B cell (primary cell): Measurements from ENCODE around the gene CCL22.

Experiments used
- EZH2 ChIP-seq: IDR thresholded peaks from 2 replicates; pipeline ENCODE4 v1.6.1; 2012; ENCODE audit warnings: borderline replicate concordance, low read depth, mild to moderate bottlenecking, moderate library complexity, low read length; ENCODE audit not compliant: insufficient read depth, poor library complexity, severe bottlenecking
- TF ChIP-seq, protein P1 (sequence below): fragments of 200-600 bp; IDR thresholded peaks from one replicate; pipeline ENCODE4 v1.8.0; 2022; ENCODE audit warnings: antibody characterized with exemption, mild to moderate bottlenecking

GRCh38 chr16:57413733-57414132 is 55.1 kb downstream of the CCL22 start:
- TF ChIP-seq, protein P1, sequence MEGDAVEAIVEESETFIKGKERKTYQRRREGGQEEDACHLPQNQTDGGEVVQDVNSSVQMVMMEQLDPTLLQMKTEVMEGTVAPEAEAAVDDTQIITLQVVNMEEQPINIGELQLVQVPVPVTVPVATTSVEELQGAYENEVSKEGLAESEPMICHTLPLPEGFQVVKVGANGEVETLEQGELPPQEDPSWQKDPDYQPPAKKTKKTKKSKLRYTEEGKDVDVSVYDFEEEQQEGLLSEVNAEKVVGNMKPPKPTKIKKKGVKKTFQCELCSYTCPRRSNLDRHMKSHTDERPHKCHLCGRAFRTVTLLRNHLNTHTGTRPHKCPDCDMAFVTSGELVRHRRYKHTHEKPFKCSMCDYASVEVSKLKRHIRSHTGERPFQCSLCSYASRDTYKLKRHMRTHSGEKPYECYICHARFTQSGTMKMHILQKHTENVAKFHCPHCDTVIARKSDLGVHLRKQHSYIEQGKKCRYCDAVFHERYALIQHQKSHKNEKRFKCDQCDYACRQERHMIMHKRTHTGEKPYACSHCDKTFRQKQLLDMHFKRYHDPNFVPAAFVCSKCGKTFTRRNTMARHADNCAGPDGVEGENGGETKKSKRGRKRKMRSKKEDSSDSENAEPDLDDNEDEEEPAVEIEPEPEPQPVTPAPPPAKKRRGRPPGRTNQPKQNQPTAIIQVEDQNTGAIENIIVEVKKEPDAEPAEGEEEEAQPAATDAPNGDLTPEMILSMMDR: no peak
- no peak for TF ChIP-seq EZH2
